GM12875 (cell line): ENCODE results near the gene POLR2E.

Experiments used
- H3K4me3 ChIP-seq: one replicate; pipeline ENCODE4 v1.5.1; 2011; ENCODE audit warnings: low read depth, low read length, control low read depth
- TF ChIP-seq, protein P1 (sequence below): IDR thresholded peaks from 2 replicates; pipeline ENCODE4 v1.5.1; 2011; ENCODE audit warnings: low read depth, mild to moderate bottlenecking, control low read depth, inconsistent platforms, low read length, moderate library complexity, borderline replicate concordance; ENCODE audit not compliant: insufficient read depth

POLR2E gene

DNA sequence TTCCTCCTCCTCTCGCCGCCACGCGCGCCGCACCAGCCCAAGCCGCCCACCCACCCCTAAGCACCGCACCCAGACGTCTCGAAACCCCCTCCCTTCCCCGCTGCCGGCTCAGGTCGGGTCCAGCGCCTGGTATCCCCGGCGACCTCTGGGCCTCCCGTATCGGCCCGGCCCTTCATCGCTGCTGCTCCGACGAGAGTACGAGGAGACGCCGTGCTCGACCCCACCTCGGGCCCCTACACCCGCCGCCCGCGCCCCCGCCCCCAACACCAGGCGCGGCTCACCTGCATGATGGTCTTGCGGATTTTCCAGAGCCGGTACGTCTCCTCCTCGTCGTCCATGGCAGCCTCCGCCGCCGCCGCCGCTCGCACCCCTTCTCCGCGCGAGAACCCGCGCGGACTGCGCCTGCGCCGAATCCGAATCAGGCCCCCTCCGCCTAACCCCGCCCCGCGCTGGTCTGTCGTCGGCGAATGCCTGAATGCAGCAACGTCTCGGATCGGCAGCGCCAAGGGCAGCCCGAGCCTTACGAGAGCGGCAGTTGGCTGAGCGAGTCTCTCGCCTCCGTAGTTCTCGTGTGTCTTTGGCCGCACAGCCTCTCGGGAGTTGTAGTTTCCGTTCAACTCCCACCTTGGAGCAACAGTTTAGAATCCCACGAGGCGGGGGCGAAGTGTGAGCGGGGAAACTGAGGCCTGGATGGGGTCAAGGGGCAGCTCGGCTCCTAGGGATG is at the start of gene POLR2E:
Gene POLR2E, minus strand, starts transcription at position 398 of the 724 bp plus-strand sequence. Its CDS starts 60 bp downstream, at position 338.
- TF ChIP-seq, protein P1, sequence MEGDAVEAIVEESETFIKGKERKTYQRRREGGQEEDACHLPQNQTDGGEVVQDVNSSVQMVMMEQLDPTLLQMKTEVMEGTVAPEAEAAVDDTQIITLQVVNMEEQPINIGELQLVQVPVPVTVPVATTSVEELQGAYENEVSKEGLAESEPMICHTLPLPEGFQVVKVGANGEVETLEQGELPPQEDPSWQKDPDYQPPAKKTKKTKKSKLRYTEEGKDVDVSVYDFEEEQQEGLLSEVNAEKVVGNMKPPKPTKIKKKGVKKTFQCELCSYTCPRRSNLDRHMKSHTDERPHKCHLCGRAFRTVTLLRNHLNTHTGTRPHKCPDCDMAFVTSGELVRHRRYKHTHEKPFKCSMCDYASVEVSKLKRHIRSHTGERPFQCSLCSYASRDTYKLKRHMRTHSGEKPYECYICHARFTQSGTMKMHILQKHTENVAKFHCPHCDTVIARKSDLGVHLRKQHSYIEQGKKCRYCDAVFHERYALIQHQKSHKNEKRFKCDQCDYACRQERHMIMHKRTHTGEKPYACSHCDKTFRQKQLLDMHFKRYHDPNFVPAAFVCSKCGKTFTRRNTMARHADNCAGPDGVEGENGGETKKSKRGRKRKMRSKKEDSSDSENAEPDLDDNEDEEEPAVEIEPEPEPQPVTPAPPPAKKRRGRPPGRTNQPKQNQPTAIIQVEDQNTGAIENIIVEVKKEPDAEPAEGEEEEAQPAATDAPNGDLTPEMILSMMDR, result no peak
- peak within 1 kb of the TSS; percentile 78 for H3K4me3 ChIP-seq

GRCh38 chr19:1144741-1145140 is 49.6 kb upstream of the POLR2E start:
- TF ChIP-seq, protein P1, result no peak

GRCh38 chr19:1143828-1144399 is 48.7 kb upstream of the POLR2E start:
- TF ChIP-seq, protein P1, result no peak
- no peak overlapping the region for H3K4me3 ChIP-seq

More at GRCh38 chr19:1144741-1145140, 49.6 kb upstream of the POLR2E start:
- H3K4me3 ChIP-seq, result no peak overlapping the region

- no peak overlapping the region for H3K4me3 ChIP-seq
- TF ChIP-seq, protein P1, result no peak
These were observed 46.8 kb upstream of the POLR2E start for GRCh38 chr19:1141944-1142343.

GRCh38 chr19:1140272-1141027 is 45.3 kb upstream of the POLR2E start:
- TF ChIP-seq, protein P1, result no peak
- no peak overlapping the region for H3K4me3 ChIP-seq

GRCh38 chr19:1139126-1139525 is 44.0 kb upstream of the POLR2E start:
- TF ChIP-seq, protein P1, result no peak
- no peak overlapping the region for H3K4me3 ChIP-seq
